IMR-90 (cell line): ENCODE data around the gene XPO6. TPM values are rescaled to one million over a fixed set of nuclear protein-coding genes. Genes with fewer than 3 reads are reported as not detected.

ENCODE experiments used
- microRNA-seq, 2 experiments: library from miRNA; stranded (forward) in 1 of 2; unstranded in 1 of 2; fragments of 10-50 nt in 1 of 2; fragments of <30 nt in 1 of 2; gene quantifications in 1 of 2; microRNA quantifications in 1 of 2; one replicate each; pipeline versions ENCODE3 to v1.1.0; 2013 to 2020; ENCODE audit not compliant: insufficient read depth in 1 of 2, insufficient read length in 1 of 2, unreplicated experiment in 1 of 2
- polyA plus RNA-seq, 3 experiments: library from polyadenylated mRNA; depleted of rRNA; stranded (reverse); fragments of >200 nt; gene quantifications; 2 replicates each; pipeline ENCODE4 v1.2.3, GENCODE V29; 2012; ENCODE audit warnings: low replicate concordance in 1 of 3
- small RNA-seq, 5 experiments: library from RNA; depleted of rRNA; stranded (forward); fragments of <200 nt; gene quantifications; one replicate each; pipeline ENCODE3, GENCODE V24; 2012
- total RNA-seq: library from RNA; depleted of rRNA; stranded (reverse); fragments of >200 nt; gene quantifications from 2 replicates; pipeline ENCODE4 v1.2.3, GENCODE V29; 2012; rRNA removed

Gene XPO6
- total and polyA plus RNA-seq, 2 of the 4 experiments (the other 2 are of a cell fraction), result 108 to 184 TPM

Small RNA genes within 50 kb of the gene (microRNA-seq; reads per million reads assigned to microRNA genes)
- gene RF00402 (ENCODE audit: insufficient read depth, insufficient read length), result not detected
- not detected for gene RNY1P10 (ENCODE audit: insufficient read depth, insufficient read length)

Small RNA genes within 50 kb of the gene (small RNA-seq; reads per million reads assigned to genes)
- gene RF00402, result 0 reads per million in 5 experiments
- gene RNY1P10, result 0 reads per million in 5 experiments

Other genes starting within 250 kb of the XPO6 start
- gene GSG1L, start 148.3 kb downstream of the XPO6 start, total RNA-seq, result not detected in 2 replicates
- gene GSG1L, start 148.3 kb downstream of the XPO6 start, polyA plus RNA-seq (2012; rRNA removed), result not detected in 2 replicates
- gene SBK1, start 80.6 kb upstream of the XPO6 start, total RNA-seq, result under 0.01 TPM in 1 of 2 replicates, not detected in the other
- gene SBK1, start 80.6 kb upstream of the XPO6 start, polyA plus RNA-seq (2012; rRNA removed), result 0.03 and 0.05 TPM in 2 replicates
- gene NPIPB6, start 151.5 kb upstream of the XPO6 start, total RNA-seq, result 0.18 and 0.56 TPM in 2 replicates
- gene NPIPB6, start 151.5 kb upstream of the XPO6 start, polyA plus RNA-seq (2012; rRNA removed), result 0.19 and 0.22 TPM in 2 replicates
- gene EIF3CL, start 191.9 kb upstream of the XPO6 start, total RNA-seq, result 119 and 180 TPM in 2 replicates
- 143 and 153 TPM in 2 replicates for gene EIF3CL, start 191.9 kb upstream of the XPO6 start, polyA plus RNA-seq (2012; rRNA removed)